RWPE1 (cell line): ENCODE data around the gene MIB2.
A peak's percentile ranks its signal among the peaks of the same experiment; 100 is the strongest.

Source experiments
- CTCF ChIA-PET: fragments of 350-600 bp; sonication (Branson Sonifier 250); formaldehyde crosslinking; extraction: SDS; loops from one replicate; lab custom pipeline; 2021; lab: Yijun Ruan, JAX
- POLR2A ChIA-PET: fragments of 400-600 bp; formaldehyde crosslinking; extraction: SDS; loops from one replicate; lab custom pipeline; 2020; ENCODE audit warnings: antibody characterized with exemption; ENCODE audit not compliant: low non-redundant PET; lab: Yijun Ruan, JAX
- DNase-seq: peaks from one replicate; pipeline ENCODE4 v3.0.0; 2012; ENCODE audit warnings: low spot score
- H3K27ac ChIP-seq: fragments of 450-650 bp; 2 replicates; pipeline ENCODE4 v1.5.1; 2017
- CTCF ChIP-seq: fragments of 450-650 bp; conservative IDR thresholded peaks from 2 replicates; pipeline ENCODE4 v1.5.1; 2017; ENCODE audit warnings: low read depth, mild to moderate bottlenecking

MIB2 gene

GRCh38 chr1:1617925-1618324 is 2.6 kb downstream of the MIB2 start:
- DNase-seq, result no peak
- CTCF ChIA-PET, result no interaction called here
- POLR2A ChIA-PET, result no interaction called here
- peak overlapping the region; percentile 99 for H3K27ac ChIP-seq
- no peak for TF ChIP-seq CTCF

- H3K27ac ChIP-seq, result peak overlapping the region; percentile 99; the same call in 1 of the 2 replicates
- POLR2A ChIA-PET, result no interaction called here
- CTCF ChIA-PET, result no interaction called here
- no peak for TF ChIP-seq CTCF
- DNase-seq, result no peak
Measured at GRCh38 chr1:1618396-1619068, 3.2 kb downstream of the MIB2 start.

GRCh38 chr1:1619917-1620361 is 4.6 kb downstream of the MIB2 start:
- TF ChIP-seq CTCF, result no peak
- peak overlapping the region; percentile 13; the same call in 1 of the 2 replicates for H3K27ac ChIP-seq
- ChIA-PET POLR2A (no interaction called here), CTCF (no interaction called here)
- no peak for DNase-seq

- CTCF ChIA-PET, result interaction anchor here (0.6 kb wide), 1 partner anchor 29 kb away, joined by 8 read pairs; no protein-coding TSS in a partner anchor
- DNase-seq, result no peak
- POLR2A ChIA-PET, result no interaction called here
- no peak for TF ChIP-seq CTCF
- H3K27ac ChIP-seq, result no peak overlapping the region
Measured at GRCh38 chr1:1620433-1621139, 5.3 kb downstream of the MIB2 start.

- POLR2A ChIA-PET, result no interaction called here
- CTCF ChIA-PET, result no interaction called here
- peak overlapping the region; percentile 42 for H3K27ac ChIP-seq
Measured at GRCh38 chr1:1621173-1622009, 6.1 kb downstream of the MIB2 start.

More at GRCh38 chr1:1621173-1622009, 6.1 kb downstream of the MIB2 start:
- DNase-seq, result no peak
- TF ChIP-seq CTCF, result no peak
